DMS153 treated with DMSO at 0.1 percent for 48 hours (cell line): ENCODE results near the gene TMEM132D.
A peak's percentile ranks its signal among the peaks of the same experiment; 100 is the strongest.
"Not testable (repeated sequence)": the region's sequence is repeated elsewhere in the genome, so short reads cannot be mapped to it uniquely, and the experiment has no call there.

Experiments used
- DNase-seq: peaks from one replicate; lab custom pipeline; 2025; ENCODE audit not compliant: unreplicated experiment; lab: John Stamatoyannopoulos, UW

TMEM132D gene

GRCh38 chr12:129599406-129599805 is 304.4 kb downstream of the TMEM132D start:
- no peak for DNase-seq

DNA sequence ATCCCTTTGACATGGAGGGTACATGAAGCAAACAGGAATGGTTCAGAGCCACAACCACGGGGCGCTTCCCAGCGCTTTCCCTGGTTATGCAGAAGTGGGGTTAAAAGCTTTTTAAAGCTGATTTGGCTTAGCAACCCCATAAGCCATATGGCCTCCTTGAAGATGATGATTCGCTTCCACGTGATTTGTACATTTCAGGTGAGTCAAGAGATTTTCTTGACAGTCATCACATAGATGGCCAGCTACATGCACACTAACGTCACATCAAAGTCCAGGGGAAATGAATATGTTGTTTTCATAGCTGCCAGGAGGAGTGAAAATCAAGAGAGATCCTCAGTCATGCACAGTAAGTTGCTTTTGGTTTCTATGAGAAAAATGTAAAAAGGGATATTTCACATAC is 309.7 kb downstream of the TMEM132D start:
- no peak for DNase-seq

DNA sequence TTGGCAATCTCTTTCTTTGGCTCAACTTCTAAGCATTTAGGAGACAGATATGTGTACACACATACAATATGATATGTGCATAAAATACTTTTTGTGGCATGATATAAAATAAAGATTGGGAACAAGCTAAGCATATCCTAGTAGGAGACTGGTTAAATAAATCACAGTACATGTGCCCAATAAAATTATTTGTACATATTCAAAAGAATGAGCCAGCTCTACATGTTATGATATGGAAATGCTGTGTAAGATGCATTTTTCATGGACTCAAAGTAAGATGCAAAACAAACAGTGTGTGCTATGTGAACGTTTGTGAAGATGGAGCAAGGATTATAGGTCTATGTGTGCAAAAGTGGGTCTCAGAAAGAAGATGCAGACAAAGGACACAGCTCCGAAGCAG is 311.4 kb downstream of the TMEM132D start:
- no peak for DNase-seq

- no peak for DNase-seq
Measured at GRCh38 chr12:129589503-129589902, 314.3 kb downstream of the TMEM132D start.

DNA sequence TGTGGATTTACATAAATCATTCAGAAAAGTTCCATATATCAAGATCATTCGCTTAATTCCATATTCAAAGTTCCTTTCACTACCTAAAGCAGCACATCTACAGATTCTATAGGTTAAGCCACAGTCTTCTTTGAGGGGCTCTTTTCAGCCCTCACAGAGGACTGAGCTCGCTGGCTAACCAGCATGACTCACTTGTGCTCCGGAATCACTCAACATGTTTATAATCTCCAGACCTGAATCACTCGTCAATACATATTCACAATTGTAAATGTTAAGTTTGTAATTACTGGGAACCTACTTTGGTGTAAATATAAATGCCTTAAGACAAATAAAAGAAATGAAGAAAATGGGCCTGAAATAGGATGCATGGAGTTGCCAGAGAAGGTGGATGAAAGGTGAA is 315.7 kb downstream of the TMEM132D start:
- DNase-seq, result no peak

DNA sequence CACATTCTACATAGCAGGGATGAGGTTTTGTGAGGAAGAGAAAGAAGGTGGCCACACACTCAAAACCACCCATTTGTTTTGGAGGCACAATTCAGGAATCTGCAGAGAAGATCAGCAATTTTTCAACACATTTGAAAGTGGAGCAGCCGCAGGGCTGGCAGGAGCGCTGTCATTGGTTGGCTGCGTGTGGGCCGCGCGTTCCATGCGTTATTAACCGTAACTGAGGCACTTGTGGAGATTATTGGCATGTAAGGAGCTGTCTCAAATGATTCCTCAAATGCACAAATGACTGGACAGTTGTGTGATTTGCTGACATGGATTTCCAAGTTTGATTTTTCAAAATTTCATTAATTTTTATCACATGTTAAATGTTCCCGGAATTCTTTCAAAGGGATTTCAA is 318.5 kb downstream of the TMEM132D start:
- no peak for DNase-seq

- DNase-seq, result no peak
Measured at GRCh38 chr12:129579879-129580278, 323.9 kb downstream of the TMEM132D start.

GRCh38 chr12:129571901-129572494 is 331.8 kb downstream of the TMEM132D start:
- no peak for DNase-seq

- DNase-seq, result no peak
Measured at GRCh38 chr12:129570796-129571400, 332.9 kb downstream of the TMEM132D start.

DNA sequence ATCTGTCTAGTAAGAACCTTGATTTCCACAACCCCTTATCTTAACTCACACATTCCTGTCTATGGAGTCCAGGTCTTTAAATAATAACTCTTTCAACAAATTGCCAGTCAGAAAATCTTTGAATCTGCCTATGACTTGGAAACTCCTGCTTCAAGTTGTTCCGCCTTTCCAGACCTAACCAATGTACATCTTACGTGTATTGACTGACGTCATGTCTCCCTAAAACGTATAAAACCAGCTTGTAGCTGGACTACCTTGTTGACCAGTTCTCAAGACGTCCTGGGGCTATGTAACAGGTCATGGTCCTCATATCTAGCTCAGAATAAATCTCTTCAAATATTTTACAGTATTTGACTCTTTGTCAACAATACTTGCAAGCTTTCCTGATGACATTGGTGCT is 337.0 kb downstream of the TMEM132D start:
- DNase-seq, result no peak

GRCh38 chr12:129564768-129565167 is 339.1 kb downstream of the TMEM132D start:
- no peak for DNase-seq

DNA sequence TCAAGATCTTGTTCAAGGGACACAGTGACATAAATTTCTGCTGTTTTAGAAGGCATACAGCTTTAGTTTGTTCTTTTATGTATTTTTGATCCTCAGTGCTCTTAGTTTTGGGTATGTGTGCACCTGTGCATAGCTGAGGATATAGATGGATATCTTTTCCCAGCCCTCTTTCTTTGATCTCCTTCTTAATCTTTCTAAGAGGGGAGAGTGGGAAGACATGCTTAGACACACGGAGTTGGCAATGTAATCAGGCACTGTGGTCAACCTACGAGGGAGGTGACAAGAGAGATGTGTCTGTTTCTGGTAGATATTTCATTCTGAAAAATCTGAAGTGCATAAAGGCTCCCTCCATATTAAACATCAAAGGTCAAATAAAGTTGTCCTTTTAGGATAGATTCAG is 340.6 kb downstream of the TMEM132D start:
- DNase-seq, result no peak

DNA sequence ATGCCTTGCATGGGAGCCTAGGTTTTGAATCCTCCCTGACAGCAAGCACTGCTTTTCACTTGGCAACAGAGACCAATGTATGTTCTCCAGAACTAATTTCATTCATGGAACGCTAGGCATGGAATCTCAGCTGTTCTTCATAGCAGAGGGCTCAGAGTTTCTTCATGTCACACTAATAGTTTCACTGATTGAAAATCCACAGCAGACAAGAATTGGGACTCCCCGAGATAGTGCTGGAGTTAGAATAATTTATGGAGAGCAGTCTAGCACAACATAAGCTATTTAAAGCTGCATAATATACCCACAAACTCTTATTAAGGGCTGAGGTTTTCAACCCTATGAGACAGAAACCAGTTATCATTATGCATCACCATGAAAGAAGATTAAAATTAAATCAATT is 342.5 kb downstream of the TMEM132D start:
- no peak for DNase-seq

- DNase-seq, result no peak
Measured at GRCh38 chr12:129559776-129560175, 344.0 kb downstream of the TMEM132D start.

DNA sequence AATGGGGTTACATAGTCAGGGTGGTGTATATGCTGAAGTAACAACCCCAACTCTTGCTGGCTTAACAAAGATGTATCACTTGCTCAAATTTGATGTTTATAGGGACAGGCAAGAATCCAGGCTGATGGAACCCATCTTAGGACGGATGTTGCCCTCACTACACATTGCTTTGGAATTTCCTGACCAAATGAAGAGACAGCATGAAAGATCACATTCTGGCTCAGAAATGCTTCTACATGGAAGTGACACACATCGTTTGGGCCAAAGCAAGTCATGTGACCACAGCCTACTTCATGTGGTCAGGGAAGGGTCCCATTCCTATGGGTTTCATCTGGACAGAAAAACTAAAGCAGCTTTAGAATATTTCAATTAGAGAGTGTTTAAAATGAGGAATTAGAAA is 345.8 kb downstream of the TMEM132D start:
- DNase-seq, result no peak

DNA sequence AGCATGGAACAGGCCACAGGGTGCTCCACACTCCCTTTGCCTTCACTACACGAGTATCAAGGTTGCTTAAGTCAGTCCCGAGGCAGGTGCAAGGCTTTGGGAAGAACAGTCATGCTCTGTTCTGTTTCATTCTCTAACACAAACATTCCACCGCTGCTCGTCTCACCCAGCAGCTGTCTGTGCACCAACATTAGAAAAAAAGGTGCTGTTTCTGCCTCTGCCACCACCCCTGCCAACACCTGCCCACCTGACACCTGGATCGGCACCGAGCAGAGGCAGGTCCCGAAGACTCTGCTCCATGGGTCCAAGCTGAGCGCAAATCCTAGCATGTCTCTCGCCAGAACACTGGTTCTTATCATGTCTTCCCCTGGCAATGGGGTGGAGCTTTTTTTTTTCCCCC is 347.7 kb downstream of the TMEM132D start:
- DNase-seq, result no peak

- DNase-seq, result no peak
Measured at GRCh38 chr12:129552996-129553750, 350.7 kb downstream of the TMEM132D start.

DNA sequence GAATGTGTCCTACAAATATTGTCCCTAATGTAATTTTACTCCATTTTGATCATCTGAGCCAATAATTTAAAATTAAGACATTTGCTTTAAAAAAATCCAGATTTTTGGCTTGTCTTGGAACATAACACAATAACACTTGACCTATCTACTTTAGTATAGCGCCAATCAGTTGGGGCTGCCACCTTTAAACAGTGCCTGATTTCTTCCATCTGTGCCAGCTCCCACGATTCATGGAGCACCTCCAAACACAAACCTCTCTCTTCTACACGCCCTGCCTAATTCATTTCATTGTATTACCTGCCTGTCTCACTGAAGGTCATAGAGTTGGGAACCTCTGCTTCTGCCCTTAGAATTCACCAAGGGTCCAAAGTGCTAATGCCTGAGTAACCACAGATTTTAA is 352.4 kb downstream of the TMEM132D start:
- no peak for DNase-seq

DNA sequence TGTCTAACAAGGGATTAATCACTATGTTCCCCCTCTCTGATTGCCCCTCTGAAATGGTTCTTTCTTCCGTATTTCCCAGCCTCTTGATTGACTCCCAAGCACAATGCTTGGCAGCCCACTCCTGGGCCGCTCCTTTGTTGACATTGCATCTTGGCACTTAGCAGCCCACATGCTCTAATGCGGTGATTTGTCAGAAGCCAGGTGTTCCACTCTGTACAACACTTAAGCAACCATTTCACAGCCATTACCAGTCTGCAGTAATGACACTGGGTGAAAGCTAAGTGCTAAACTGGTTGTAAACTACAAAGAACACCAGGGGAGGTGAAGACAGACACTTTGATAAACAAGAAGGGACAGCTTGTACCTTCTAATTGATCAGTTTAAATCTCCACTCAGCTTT is 353.5 kb downstream of the TMEM132D start:
- peak; percentile 95 for DNase-seq

GRCh38 chr12:129549656-129550055 is 354.2 kb downstream of the TMEM132D start:
- peak; percentile 32 for DNase-seq

DNA sequence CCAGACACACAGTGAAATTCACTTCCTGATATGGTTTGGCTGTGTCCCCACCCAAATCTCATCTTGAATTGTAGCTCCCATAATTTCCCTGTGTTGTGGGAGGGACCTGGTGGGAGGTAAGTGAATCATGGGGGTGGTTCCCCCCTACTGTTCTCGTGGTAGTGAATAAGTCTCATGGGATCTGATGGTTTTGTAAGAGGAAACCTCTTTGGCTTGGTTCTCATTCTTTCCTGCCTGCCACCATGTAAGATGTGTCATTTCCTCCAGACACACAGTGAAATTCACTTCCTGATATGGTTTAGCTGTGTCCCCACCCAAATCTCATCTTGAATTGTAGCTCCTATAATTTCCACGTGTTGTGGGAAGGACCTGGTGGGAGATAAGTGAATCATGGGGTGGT is 354.8 kb downstream of the TMEM132D start:
- not testable (repeated sequence) for DNase-seq

- DNase-seq, result no peak
Measured at GRCh38 chr12:129544716-129545115, 359.1 kb downstream of the TMEM132D start.
